UCSD-AML1 (cell line): ENCODE measurements around the gene LPP.

Source experiments
- DNase-seq: peaks from one replicate; lab custom pipeline; 2025; ENCODE audit not compliant: unreplicated experiment; lab: John Stamatoyannopoulos, UW

The LPP gene

DNA sequence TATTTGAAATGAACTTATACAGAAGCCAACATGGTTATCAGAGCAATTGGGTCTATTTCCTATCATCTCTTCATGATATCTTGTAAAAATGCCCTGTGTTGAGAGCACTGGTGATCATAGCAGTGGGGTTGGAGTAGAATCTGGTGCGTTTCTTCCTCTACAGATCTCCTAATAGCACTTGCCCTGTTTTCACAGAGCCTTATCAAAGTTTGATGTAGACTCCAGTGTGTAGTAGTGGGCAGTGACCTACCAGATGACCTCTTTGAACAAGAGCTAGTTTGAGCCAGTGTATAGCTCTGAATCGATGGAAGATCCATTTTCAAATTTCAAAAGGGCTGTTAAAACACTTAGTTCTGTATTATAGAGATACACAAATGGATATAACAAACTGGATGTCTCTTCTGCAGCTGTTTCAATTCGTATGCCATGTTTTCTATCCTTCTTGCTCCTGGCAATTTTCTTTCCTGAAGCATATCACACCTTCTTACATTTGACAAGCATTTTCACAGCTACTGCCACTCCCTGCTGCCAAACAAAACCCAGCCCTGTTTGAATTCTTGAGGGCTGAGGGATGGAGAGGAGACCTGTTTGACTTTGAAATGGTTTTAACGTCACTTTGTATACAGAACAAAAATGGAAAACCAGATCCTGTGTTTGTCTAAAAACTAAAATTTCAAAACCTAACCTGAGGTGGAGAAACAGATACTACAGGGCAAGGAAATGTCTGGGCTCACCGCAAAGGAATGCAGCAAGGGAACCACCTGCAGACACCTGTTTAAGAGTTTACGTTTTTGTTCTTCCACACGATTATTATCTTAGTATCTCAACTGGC, 663.4 kb downstream of the LPP start:
- no peak for DNase-seq

DNA sequence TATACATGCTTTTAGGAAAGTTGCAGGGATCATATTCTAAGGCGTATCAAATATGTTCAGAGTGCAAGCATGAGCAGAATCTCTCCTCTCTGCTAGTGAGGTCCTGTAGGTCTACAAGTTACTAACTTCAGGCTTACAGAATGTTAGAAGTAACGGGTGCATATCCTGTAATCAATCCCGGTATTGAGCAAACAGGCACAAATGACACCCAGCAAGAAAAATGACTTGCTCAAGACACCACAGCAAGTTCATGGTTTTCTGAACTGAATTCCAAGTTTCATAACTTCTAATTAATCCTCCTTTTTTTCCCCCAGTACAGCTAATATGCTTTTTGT, 663.9 kb downstream of the LPP start:
- no peak for DNase-seq

DNA sequence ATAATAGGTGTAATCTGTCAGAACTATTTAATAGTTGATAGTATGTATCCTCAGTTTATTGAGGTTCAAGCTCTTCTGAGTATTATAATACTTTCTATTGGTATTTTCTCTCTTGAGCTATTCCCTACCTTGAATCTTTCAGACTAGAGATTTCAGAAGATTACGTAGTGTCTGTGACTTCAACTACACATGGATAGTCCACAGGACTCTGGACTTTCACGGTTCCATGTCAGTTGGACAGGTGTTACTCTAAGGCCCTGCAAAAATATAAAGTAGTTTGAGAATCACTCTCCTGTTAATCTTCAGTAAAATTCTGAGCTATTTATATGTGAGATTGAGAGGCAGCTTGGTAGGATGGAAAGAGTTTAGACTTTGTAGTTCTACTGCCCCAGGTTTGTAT, 664.3 kb downstream of the LPP start:
- no peak for DNase-seq

DNA sequence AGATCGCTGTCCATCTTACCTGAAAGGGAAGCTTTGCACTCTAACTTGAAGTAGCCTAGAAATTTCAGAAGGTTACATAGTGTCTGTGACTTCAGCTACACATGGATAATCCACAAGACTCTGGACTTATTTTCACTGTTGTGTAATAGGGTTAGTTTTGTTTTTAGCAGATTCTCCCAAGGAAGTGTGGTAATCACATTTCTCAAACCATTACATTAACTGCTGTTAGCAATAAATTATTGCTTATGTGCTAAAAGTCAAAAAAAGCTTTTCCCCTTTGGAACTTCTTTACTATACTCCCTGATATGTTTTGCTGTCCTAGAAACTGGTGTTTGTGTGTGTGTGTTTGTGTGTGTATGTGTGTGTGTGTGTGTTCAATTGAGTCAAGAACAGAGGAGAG, 666.0 kb downstream of the LPP start:
- DNase-seq = no peak

DNA sequence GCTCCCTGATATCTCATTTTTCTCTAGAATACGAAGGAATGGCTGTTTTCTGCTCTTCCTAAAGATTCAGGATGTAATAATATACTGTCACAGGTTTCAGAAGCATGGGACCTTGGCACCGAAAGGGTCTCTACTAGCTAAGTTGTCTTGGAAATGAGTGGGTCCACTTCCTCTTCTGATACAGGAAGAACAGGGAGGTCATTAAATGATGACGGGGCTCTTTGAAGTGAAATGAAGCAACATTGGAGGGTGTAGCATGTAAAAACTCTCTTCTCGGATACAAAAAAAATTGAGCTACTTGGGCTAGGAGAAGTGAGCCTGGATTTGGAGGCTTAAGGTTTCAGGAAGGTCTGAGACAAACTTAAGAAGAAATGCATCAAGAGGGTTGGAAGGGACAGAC, 668.0 kb downstream of the LPP start:
- DNase-seq = no peak

DNA sequence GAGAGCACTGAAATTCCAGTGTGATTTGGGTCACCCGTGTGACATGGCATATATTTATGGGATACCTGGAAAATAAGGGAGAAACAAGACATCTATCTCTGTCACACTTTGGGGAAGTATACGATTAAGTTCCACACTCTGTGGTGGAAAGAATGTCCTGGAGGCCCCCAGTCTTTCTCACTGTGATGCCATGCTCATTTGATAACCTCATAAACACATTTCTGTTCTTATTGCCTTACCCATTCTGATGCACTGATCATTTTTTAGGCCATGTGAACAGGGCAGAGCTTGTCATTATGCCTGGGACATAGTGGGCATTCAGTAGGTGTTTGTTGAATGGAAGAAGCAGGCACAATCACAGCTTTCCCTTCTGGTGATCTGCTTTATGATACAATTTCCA, 668.5 kb downstream of the LPP start:
- no peak for DNase-seq

DNA sequence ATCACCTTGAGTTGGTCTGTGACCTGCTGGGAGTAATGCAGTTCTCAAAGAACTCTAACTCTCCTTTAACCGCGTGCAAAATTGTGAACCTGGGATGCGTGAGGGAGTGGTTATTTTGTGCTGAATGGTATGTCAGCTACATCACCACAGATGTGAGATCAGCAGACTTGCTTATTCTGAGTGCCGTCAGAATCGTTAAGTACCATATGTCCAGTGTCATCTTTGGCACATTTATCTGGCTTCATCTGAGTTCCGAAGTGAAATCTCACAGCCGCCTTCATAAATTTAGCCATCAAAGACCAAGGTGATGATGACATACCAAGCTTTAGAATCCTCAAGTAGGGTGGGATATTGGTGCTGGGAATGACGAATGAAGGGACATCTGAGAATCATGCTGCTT, 670.6 kb downstream of the LPP start:
- no peak for DNase-seq

DNA sequence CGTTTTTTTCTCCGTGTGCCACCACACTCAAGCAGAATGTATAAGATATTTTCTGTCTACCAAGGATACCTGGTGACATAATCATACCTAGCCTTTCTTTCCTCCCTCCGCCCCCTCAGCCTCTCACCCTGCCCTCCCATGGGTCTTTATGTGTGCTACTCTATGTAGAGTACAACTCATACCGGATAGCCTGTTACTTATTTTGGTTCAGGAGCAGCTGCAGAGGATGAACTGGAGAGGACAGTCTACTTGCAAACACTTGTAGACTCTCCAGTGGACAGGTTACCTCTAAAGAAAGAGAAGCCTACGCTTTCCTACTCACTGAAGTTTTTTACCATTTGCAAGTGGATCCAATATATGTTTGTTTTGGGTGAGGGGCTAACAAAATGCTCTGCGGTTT, 671.9 kb downstream of the LPP start:
- DNase-seq = no peak

DNA sequence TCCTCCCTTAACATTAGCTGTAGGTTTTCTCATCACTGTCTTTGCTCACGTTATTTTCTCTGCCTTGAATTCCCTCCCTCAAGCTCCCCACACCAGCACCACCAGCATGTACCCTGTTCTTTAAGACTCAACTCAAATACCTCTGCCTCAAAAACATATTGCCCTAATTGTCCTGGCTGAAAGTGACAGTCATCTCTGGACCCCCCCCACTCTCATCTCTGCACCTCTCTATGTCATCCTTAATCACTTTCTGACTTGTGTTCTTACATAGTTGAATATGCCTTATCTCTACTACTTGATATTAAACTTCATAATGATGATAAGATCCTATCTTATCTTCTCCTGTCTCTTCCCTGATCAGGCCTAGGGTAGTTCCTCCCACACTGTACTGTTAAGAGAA, 672.6 kb downstream of the LPP start:
- no peak for DNase-seq

DNA sequence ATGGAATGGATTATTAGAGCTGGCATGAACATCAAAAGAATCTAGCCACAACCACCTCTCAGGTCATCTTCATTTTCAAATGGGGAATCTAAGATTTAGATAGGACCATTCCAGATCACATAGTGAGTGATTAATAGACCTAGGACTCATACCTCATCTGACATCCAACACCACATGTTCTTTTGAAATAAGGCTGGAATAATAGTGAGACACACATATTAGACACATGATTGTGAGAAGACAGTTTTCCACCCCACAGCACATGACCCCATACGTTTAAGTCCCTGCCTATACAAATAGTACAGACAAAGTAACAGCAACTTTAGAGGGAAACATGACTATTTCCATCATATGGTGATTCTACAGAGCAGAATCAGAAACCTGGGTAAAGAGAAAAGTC, 673.1 kb downstream of the LPP start:
- no peak for DNase-seq

DNA sequence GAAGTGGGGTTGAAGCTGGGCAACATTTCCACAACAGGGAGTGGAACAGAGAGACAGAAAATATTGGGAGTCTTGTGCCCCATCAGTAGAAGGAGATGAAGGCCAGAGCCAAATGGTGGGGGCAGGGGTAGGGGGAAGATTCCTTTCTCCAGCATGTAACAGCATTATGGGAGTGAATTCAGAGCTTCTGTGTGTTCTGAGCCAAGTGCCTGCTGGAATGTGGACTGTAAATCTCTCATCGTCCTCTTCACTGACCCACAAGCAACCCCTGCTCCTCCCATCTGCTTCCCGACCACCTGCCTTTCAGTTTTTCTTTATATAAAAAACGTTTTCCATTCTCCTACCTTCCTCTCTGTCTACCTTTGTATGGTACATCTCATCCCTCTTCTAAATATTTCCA, 673.6 kb downstream of the LPP start:
- DNase-seq = no peak

DNA sequence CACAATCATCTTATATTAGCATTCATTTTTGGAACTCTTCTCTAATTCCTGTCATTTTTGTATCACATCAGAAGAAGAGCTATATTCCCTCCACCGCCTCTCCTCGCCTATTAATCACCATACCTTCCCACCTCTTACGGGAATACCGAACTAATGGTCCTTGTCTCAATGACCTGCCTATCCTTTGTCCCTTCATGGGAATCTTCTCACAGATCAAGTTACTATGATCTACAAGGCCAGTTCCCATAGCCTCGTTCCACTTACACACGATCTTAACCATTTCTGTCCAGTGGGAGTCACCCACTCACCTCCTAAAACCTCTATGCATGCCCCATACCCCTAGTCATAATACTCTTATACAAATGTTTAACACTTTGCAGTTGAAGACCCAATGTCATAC, 675.2 kb downstream of the LPP start:
- no peak for DNase-seq

DNA sequence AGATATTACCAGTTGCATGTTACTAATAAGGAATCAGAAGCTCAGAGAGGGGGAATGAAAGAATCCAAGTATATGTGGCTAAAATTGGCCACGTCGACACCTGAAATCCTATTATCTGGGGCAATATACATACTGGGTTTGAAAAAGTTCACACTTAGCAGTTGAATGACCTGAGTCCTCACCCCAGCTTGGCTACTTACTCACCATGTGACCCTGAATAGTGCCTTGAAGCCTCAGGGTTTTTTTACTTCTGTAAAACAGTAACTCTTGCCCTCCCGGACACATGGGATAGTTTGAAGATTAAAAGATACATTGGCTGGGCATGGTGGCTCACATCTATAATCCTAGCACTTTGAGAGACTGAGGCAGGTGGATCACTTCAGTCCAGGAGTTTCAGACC, 675.6 kb downstream of the LPP start:
- no peak for DNase-seq

DNA sequence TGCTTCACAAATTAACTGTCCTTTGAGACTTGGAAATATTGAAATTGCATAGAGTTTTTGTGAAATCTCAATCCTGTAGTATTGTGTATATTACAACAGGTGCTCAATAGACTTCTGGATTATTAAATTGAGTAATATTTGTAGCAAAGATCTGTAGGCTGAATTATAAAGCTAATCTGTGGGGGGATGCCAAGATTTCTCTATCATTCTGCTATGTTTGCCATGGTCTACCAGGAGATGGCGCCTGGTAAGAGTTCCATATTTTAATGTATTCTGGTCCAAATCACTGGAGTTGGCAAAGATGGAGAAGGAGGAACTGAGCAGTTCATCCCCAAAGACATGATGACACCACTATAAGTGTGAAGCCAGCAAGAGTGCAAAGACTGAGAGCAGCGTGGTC, 676.9 kb downstream of the LPP start:
- DNase-seq = no peak

DNA sequence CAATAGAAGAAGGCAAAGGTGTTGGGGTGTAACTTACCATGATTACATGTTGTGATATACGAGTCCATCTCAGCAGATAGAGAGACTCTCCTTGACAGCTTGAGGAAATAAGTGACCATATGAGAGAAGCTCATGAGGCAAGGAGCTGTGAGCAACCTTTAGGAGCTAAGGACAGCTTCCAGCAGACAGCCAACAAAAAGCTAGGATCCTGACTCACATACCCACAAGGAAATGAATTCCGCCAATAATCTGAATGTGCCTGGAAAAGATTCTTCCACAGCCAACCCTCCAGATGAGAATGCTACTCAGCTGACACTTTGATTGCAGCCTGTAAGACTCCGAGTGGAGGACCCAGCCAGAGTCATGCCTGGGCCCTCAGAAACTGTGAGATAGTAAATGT, 678.2 kb downstream of the LPP start:
- DNase-seq = no peak

DNA sequence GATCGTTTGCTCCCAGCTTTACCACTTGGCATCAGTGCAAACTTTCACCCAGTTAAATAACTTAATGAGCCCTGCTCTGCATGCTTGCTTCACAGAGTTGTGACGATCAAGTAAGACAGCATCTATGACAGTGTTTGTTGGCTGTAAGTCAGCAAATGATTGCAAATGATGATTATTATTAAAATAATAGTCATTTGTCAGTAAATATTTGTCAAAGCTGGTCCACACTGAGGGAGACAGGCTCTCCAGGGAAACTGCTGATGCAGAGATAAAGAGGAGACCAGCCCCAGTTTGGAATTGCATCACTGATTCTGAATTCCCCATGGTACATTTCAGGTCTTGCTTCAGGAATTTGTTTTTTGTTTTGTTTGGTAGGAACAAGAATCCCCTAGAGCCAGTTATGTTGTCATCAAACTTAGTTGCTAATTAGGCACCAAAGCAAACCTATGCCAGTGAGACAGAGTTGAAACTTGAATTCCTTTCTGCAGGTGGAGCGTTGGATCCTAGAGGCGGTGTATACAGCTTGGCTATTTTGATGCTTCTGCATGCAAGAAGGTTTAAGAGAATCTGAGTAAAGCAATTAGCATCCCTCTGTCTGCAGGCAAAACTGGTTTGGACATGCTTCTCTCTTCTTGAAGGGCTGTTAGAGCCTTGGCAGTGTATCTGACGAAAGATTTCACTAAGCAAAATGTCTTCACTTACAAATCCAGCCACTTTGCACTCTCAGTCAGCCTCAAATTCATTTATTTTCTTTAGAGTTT, 679.2 kb downstream of the LPP start:
- no peak for DNase-seq

DNA sequence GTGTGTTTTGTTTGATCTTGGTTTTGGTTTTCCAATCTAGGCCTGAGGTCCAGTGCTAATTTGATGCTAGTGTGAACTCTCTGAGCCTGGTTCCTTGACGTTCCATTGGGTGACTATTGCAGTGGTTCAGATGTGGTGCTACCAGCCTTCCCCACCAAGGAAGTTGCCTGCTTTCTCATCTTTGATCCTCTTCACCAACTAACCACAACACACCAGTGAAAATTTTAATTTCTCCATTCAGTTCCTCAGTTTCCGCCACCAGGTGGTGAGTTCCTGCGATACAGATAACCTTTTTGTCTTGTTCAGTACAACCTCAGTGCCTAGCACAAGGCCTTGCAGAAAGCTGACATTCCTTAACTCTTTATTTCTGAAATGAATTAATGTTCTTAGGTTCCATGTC, 680.4 kb downstream of the LPP start:
- DNase-seq = no peak

DNA sequence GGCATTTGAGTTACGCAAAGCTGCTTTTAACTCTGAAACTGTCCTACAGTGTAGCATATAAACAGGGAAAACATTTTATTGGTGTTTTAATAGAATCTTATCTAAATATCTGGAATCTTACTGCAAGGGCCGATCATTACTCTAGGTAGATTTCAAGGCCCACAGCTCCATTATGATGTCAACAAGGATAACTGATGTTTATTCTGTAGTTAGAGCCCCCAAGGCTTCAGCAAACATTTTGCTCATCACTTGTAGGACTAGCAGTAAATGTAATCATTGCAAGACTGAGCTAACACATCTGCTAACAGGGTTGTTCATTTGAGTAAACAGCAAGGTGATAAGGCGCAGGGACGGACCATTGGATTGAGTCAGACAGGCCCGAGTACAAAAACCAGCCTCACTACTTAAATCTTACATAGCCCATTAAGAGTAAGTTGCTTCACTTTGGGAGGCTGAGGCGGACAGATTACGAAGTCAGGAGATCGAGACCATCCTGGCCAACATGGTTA, 685.3 kb downstream of the LPP start:
- no peak for DNase-seq

DNA sequence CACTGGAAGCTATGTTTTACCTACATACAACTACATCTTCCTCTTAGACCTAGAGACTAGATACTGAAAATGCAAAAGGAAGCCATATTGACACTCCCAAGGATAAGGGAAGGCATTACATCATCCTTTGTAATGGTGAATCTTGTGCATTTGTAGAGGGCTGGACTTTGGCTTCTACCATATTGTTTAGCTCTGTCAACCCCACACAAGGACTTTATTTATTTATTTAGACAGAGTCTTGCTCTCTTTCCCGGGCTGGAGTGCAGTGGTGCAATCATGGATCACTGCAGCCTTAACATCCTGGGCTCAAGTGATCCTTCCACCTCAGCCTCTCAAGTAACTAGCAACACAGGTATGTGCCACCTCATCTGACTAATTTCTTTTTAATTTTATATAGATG, 686.3 kb downstream of the LPP start:
- DNase-seq = no peak

DNA sequence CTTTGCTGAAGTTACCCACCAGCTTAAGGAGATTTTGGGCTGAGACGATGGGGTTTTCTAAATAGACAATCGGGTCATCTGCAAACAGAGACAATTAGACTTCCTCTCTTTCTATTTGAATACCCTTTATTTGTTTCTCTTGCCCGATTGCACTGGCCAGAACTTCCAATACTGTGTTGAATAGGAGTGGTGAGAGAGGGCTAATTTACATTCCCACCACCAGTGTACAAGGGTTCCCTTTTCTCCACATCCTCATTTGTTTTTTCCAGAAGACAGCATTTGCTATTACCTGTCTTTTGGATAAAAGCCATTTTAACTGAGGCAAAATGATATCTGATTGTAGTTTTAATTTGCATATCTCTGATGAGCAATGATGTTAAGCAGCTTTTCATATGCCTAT, 687.9 kb downstream of the LPP start:
- no peak for DNase-seq

DNA sequence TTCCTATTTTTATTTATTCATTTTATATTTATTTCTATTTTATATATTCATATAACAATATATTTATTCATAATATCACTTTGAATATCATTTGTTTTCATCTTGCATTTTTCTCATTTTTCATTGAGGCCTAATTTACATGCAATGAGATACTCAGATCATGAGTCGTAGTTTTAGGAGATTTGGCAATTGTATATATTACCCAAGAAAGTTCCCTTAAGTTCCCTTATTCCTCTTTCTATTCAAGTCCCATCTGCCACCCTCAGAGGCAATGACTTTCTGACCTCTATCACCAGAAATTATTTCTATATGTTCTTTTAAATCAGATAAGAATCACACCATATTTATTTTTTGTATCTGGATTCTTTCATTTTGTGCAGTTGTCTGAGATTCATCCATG, 688.7 kb downstream of the LPP start:
- no peak for DNase-seq

DNA sequence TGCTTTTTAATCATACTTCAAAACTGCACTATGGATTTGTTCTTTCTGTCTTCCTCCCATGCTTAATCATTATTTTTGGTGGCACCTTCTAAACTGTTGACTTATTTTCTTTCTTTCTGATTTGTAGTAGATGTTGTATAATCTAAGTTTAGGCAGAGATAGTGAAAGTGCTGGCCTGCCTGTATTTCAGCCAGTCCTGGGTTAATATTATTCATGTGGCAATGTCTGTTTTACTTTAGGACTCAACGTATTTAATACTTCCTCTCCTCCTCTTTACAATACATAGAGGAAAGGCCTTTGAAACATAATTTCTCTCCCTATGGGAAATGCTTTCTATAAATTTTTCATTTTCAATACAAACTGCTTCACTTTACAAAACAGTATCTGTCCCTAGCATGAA, 690.1 kb downstream of the LPP start:
- DNase-seq = no peak

DNA sequence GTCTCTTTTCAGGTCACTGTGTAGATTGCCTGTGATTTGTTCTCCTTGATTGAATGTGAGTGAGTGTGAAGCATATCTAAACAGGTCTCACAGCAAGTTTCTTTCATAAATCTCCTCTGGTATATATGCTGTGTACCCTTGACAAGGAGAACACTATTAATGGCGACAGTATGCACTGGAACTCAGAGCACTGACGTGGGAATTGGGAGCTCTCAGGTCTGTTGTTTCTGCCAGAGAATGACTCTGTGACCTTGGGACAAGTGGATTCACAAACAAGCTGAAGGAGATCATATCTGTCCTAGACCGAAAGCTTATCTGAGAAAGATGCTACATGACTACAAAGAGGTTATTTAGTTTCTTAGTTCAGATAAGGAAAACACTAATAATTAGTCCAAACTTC, 691.6 kb downstream of the LPP start:
- DNase-seq = no peak
